D341Med (cell line): Measurements from ENCODE around the gene CCDC12.

Source experiments
- DNase-seq: peaks from one replicate; pipeline ENCODE4 v3.0.0; 2012; ENCODE audit warnings: low spot score

The CCDC12 gene

GRCh38 chr3:46957092-46957820 lies 19.3 kb downstream of the CCDC12 start:
- no peak for DNase-seq

- no peak for DNase-seq
Observed at GRCh38 chr3:46955801-46956259, 20.7 kb downstream of the CCDC12 start.

DNA sequence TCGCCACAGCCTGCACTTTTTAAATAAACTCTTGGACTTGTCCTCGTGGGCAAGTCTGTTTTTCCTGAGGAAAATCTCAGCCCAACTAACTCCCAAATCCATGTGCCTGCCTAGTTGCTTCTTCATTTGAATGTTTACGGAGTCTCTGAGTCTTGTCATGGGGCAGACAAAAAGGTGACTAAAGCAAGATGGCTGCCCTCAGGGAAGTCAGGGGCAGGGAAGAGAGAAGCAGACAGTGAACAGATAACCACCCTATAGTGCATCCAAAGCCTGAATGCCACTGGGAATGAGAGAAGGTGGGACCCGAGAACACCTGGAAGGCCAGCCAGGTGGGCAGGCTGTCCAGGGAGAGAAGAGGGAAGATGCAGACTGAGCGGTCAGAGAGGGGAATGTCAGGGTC lies 21.4 kb downstream of the CCDC12 start:
- no peak for DNase-seq

- DNase-seq: no peak
Observed at GRCh38 chr3:46954178-46954577, 22.4 kb downstream of the CCDC12 start.

DNA sequence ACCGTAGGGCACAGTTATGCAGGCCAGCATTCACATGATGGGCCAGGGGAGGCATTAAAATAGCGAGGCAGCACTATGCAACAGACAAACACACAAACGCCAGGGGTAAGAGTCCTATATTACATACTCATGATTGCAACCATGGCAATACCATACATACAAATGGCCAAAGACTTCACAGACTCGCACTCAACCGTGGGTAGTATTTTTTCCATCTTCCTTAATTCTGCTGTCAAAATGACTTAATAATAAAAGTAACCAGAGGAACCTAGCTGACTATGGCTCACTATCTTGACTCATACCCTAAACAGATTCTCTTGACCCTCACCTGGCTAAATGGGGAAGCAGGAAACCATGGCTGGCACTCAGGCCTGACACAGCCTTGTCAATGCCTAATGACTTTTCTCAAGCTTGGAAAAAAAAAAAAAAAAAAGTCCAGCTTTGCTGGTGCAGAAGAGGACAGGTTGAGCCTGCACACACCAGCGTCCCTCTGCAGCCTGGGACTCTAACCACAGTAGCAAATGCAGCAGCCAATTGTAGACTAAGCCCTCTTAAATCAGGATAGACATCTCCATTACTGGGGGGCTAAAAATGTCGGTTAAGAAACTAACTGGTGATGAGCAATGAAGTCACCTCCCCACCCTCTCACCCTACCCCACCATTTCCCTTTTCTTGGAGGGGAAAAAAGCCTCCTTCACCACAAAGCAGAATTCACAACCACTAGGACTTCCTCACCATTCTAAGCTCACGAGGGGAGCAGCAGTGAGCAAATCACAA lies 23.1 kb downstream of the CCDC12 start:
- no peak for DNase-seq

DNA sequence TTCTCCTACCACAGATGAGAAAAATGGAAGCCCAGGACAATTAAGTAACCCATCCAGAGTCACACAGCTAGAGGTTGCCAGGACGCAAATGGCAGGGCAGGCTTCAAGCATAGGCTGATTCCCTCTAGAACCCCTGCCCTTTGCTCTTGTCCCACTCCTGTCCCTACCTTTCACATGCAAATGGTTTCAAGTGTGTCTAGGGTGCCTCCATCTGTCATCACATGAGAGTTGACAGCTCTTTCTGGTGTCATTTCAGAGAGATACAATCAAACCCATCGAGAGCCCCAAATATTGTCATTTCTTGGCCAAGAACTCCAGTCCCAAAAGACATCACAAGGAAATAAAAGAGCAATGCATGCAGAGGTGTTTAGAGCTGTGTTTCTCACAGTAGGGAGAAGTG lies 23.7 kb downstream of the CCDC12 start:
- no peak for DNase-seq

- DNase-seq: no peak
Observed at GRCh38 chr3:46950650-46951241, 25.8 kb downstream of the CCDC12 start.

GRCh38 chr3:46950177-46950576 lies 26.4 kb downstream of the CCDC12 start:
- no peak for DNase-seq

DNA sequence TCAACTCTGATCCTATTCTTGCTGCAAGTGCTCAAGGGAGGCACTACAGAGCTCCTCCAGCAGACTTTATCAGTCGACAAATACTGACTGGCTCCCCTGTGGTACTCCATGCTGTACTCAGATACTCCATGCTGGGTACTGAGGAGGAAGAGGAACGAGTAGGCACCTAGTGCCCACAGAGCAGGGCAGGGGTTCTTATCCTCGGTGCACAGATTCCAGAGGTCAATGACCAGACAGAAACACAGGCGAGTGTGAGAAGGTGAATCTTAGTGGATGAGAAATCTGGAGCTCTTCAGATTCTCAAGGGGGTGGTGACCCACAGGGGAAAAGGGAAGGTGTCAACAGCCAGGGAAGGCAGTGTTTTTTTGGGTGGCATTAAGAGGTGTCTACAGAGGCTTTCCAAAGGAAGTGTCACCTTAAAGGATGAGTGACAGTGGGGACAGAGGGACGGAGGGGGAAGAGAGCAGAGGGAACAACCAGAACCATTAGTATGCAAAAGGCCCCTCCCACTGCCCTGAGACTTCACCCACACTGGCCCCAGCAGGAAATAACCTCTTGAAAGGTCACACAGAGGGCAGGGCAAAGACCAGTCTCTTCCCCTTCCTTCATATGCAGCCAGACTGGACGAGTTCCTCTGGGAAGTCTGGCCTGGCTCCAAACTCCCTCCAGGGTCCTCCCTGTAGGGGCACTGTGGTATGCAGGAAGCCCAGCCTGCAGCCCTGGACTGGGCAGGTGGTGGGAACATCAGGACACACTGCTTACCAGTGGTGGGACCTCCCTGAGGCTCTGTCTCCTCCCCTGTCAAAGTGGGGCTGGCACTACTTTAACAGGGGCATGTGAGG lies 27.5 kb downstream of the CCDC12 start:
- no peak for DNase-seq

GRCh38 chr3:46947981-46948791 lies 28.4 kb downstream of the CCDC12 start:
- DNase-seq: no peak

DNA sequence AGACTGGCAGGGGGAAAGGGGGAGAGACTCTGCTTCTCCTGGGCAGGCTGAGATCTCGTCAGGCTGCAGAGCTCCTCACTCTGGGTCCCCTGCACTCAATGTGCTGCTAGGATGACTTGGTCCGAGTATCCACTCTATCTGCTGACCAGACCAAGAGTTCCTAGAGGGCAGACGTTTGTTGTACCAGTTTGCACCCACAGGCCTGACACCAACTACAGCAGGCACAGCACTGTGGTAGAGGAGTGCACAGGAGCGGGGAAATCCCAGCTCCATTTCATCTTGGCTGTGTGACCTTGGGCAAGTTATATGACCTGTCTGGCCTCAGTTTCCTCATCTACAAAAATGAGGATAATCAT lies 29.0 kb downstream of the CCDC12 start:
- no peak for DNase-seq

- no peak for DNase-seq
Observed at GRCh38 chr3:46946856-46947545, 29.5 kb downstream of the CCDC12 start.

- DNase-seq: no peak
Observed at GRCh38 chr3:46946416-46946815, 30.1 kb downstream of the CCDC12 start.

DNA sequence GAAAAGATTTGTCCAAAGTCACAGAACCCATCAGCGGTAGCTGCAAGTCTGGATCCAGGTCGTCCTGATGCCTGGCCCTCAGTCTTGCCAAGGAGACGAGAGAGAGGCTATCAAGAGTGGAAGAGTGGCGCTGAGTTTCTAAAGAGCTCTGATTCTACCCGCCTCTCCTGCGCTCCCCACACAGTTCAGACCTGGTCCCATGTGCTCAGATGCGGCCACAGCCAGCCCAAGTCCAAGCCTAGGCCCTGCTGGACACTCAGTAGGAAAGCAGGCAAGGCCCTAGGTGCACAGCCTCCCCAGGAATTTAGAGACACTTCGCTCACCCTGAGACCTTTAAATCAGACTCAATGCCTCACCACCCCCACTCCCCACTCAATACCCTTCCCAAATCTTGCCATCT lies 32.4 kb downstream of the CCDC12 start:
- DNase-seq: no peak

DNA sequence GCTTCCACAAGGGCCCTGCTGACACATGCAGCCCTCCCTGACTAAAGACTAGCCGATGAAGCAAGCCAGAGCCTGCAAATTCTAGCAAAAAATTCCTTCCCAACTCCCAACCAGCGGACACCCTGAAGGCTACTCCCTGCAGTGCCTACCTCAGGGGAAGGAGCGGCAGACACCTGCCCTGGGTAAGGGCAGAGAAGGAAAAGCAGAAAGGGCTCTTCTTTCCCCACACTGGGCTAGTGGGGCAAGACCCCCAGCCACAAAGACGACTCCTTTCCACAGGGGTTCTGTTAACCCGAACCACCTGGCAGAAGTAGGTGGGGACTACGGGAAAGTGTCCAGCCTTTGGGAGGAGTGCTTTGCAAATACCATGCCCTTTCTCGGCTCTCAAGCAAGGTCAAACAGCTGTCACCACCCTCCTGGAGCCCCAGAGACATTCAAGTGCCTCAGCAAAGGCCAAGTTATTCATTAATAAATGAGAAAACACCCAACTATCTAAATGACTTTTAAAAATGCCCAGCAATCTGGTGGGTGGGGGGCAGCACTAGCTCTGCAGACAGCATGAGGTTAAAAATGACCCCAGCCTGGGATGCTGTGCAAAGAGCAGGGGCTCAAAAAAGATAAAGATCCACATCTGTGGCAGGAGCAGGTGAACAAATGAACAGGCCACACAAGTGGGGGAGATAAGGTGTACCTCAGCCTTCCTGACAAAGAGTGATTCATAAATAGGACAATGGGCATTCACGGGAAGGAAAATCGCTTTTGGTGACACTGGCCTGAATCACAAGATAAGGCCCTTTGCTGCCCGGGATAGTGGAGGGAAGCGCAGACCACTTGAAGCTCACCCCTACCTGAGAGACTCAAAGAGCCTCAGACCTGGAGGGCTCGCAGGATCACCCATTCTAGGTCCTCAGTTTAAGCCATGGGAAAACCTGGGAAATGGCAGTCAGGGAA lies 33.0 kb downstream of the CCDC12 start:
- DNase-seq: no peak

GRCh38 chr3:46942481-46943236 lies 33.9 kb downstream of the CCDC12 start:
- no peak for DNase-seq

DNA sequence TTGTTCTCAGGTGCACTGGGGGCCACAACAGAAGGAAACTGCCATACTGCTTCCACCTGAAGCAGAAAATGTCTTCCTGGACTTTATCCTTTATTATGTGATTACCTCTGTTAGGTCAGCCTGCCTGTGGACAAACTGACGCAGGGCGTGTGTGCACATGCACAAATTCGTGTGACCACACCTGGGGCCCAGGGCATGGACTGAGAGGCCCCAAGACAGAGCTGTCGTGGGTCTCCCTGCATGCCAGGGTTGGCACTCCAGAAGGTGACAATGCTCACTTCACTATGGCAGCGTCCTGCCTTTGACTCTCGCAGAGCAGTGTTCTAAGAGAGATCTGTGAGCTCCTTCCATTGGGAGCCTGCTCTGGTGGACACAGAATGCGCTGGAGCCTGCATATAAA lies 34.5 kb downstream of the CCDC12 start:
- DNase-seq: no peak

DNA sequence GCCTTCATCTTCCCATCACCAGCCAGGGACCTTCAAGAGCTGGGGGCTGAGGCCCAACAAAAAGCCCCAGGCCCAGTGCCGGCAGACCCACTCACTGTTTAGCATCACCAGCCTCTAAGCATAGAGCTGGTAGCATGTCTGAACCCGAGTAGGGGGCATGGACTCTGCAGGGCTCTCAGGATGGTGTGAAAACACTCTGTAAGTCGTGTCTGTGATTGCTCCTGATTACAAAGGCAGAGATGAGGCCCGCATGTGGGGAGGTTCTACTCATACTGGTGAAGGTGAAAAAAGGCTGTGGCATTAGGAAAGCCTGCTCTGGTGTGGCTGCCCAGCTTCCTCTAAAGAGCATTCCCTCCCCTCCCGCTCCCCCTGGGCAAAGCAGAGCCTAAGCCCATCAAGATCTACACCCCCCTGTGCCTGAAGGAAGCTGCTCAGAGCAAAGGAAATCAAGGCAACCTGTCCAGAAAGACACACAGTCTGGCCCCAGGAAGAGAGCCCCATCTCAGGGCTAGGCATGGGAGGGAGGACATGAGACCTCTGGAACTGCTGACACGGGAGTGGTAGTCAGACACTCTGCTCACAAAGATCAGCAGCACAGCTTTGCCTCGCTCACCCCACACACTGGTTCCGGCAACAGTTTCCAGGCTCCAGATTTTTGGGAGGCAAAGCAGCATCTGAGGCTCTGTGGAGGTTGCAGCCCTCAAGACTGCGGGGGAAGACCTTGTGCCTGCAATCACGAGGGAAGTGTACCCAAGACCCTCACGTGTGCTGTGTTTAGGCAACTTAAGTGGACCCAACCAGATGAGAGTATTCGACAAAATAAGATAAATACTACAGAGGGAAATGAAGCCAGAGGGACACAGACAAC lies 36.7 kb downstream of the CCDC12 start:
- DNase-seq: no peak
